HG02840 (cell line): ENCODE results near the gene RCE1.

ENCODE experiments used
- ATAC-seq: cut with Tn5 transposase; IDR thresholded peaks from one replicate; pipeline ENCODE4 v1.9.1; 2021; ENCODE audit warnings: mild to moderate bottlenecking, moderate library complexity, moderate number of reproducible peaks; ENCODE audit not compliant: unreplicated experiment, low FRiP score

The RCE1 gene

DNA sequence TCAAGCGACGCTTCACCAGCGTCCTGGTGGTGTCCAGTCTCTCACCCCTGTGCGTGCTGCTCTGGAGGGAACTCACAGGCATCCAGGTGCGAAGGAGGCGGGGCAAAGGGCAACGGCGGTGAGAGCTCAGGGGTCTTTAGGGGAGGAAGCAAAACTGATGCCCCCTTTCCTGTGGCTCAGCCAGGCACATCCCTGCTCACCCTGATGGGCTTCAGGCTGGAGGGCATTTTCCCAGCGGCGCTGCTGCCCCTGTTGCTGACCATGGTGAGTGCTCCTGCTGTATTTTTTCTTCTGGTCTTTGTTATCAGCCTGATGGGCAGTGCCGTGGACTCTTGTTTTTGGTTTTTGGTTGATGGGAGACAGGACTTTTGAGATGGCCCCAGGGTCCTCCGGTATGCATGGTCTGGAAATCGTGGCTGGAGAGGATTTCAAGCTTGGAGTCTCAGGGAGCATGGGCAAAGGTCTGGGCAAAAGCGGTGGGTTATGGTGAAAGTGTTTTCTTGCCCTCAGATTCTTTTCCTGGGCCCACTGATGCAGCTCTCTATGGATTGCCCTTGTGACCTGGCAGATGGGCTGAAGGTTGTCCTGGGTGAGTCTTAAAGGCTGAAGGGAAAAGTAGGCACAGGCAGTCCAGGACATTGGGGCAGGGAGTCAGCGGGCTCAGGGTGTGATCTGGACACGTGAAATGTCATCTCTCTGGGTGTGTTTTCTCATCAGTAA is 695 bp downstream of the RCE1 start:
- ATAC-seq: no peak

DNA sequence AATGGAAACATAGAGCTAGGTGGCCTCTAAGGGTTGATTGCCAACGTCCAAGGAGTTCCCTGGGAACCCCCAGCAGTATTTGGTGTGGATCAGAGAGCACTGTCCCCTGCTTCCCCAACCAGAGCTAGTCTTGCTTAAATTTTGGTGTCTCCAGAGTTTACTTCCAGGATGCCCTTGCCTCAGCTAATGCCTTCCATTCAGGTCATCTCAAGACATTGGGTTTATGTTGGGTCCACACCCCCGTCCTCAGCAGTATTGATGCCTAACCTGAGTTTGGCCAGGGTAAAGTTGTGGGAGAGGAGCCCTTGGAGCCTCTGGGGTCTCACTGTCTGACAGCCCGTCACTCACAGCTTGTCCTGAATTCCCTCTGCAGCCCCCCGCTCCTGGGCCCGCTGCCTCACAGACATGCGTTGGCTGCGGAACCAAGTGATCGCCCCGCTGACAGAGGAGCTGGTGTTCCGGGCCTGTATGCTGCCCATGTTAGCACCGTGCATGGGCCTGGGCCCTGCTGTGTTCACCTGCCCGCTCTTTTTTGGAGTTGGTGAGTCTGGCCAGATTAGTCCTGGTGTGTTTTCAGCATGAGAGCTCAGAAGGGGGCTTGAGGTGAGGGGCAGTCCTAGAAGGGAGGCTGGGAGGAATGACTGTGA is 1.4 kb downstream of the RCE1 start:
- ATAC-seq: no peak

DNA sequence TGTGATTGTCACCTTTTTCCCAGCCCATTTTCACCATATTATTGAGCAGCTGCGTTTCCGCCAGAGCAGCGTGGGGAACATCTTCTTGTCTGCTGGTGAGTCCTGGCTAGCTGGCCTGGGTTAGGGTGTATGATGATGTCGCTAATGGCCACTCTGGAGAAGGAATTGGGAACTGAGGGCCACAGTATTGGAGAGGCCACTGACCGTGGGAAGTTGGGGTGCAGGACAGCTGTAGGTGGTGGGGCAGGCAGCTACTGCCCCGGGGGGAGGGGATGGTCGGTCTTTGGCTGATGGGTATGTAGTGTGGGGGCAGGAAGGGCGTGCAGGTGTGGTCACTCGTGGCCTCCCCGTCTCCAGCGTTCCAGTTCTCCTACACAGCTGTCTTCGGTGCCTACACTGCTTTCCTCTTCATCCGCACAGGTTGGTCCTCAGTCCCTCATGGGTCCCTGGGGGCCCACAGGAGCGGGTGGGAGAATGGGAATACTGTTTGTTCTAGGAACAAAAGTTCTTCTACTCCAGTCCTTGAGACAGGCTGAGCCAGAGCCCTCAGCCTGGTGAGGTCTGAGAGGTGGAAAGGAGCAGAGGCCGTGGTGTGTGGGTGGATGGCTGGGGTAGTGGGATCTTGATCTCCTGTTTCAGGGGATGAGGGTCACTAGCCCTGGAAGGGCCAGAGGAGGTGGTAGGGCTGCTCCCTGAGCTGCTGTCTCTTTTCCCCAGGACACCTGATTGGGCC is 2.1 kb downstream of the RCE1 start:
- no peak for ATAC-seq

- no peak for ATAC-seq
Measured at GRCh38 chr11:66845876-66846212, 2.6 kb downstream of the RCE1 start.

DNA sequence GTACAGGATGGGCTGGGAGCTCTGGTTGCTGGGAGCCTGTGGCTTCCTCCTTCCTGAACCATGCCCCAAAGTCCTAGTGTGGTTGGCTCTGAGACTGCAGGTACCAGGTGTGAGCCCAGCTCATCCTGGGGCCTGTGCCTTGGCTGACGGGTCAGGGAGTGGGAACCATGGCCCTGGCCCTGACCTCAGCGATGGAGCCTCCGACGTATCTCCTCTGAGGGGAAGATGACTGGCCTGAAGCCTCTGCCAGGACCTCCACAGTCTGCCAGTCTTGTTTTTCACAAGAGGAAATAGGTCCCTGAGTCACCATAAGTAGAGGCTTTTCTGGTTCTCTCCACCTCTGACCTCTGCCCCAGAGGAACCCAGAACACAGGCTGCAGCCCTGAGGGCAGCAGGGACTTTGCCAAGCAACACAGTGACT is 3.4 kb downstream of the RCE1 start:
- ATAC-seq: no peak

DNA sequence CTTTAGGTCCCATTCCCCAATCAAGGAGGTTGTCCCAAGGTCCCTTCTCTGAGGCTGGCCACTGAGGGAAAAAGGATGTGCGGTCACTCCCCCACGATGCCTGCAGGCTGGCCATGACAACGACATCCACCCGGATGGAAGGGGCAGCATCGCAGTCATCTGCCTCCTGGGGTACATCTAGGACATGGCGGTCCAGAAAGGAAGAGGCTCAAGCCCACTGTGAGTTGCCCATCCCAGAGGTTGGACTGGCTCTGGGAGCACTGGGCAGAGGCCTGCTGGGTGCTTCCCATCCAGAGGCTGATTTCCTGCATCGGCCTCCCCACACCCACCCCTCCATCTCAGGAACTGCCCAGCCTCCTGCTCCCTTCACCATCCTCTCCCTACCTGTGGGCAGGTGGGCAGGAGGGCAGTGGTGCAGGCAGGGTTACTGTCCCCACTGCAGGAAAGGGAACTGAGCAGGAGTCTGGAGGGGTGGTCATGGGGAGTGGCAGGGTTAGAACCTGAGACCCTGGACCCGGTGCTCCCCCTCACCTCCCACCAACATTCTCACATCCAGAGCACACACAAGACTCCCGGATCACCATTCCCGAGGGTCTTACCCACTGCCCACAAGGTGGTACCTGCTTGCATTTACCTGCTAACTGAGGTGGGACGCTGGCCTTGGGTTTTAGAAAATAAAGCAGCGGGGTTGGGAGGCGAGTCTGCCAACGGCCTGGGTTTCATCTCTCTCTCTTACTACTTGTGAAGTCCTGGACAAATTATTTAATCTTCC is 4.4 kb downstream of the RCE1 start:
- no peak for ATAC-seq

GRCh38 chr11:66848671-66849500 is 5.6 kb downstream of the RCE1 start:
- no peak for ATAC-seq

DNA sequence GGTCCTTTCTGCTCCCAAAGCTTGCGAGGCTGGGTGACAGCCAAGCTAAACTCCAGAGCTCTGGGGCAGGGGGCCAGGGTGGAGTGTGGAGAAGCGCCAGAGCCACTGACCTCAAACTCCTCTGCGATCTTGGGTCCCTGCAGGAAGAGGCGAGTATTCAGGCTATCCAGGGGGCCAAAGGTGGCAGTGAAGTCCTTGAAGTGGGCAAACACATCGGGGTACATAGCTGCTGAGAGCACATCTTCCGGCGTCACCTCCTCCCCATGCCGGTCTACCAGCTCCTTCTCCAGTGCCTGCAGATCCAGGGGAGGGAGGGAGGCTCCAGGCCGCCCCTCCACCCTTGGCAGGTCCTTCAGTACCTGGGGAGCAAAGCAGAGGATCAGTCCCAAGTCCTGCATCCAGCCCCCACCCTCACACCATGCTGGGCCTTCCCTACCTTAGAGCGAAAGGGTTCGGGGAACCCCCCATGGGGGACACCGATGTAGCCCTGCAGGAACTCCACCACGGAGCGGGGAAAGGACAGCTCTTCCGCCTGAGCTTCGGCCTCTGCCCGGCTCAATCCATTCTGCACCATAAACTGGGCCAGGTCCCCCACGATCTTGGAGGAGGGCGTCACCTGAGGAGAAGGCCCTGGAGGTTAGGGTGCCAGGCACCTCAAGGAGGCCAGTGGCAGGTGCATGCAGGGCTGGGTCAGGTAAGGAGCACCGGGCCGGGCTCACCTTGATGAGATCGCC is 6.4 kb downstream of the RCE1 start:
- ATAC-seq: no peak

DNA sequence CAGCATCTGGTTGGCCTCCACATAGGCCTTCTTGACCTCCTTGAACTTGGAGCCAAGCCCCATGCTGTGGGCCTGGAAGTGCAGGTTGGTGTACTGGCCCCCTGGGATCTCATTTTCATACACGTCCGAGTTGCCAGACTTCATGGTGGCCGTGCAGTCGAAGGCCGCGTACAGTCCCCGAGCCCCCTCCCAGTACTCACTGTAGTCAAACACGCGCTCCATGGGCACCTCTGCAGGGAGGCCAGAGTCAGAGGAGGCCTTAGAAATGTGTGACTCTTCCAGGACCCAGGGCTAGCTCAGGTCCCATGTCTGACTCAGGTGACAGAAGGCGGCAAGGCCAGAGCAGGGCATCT is 7.0 kb downstream of the RCE1 start:
- no peak for ATAC-seq

DNA sequence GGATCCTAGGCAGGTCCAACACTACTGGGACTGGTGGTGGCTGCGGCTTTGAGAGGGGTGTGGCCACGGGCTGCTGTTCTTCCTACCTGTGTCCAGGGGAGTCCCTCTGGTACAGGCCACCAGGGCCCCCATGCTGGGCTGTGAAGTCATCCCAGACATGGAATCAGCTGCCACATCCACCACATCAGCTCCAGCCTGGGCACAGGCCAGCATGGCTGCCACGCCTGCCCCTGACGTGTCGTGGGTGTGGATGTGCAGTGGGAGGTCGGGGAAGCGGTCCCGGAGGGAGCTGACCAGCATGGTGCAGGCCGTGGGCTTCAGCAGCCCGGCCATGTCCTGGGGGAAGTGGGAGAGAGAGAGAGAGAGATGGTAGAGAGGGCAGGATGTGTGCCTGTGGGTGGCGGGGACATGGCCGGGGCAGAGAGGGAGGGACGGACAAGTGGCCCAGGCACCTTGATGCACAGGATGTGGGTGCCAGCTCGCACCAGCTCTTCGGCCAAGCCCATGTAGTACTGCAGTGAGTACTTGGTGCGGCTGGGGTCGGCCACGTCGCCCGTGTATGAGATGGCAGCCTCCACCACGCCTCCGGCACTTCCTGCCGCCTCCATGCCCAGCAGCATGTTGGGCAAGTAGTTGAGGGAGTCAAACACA is 7.5 kb downstream of the RCE1 start:
- no peak for ATAC-seq

GRCh38 chr11:66851239-66851596 is 8.0 kb downstream of the RCE1 start:
- ATAC-seq: no peak

GRCh38 chr11:66851698-66852465 is 8.6 kb downstream of the RCE1 start:
- ATAC-seq: no peak

DNA sequence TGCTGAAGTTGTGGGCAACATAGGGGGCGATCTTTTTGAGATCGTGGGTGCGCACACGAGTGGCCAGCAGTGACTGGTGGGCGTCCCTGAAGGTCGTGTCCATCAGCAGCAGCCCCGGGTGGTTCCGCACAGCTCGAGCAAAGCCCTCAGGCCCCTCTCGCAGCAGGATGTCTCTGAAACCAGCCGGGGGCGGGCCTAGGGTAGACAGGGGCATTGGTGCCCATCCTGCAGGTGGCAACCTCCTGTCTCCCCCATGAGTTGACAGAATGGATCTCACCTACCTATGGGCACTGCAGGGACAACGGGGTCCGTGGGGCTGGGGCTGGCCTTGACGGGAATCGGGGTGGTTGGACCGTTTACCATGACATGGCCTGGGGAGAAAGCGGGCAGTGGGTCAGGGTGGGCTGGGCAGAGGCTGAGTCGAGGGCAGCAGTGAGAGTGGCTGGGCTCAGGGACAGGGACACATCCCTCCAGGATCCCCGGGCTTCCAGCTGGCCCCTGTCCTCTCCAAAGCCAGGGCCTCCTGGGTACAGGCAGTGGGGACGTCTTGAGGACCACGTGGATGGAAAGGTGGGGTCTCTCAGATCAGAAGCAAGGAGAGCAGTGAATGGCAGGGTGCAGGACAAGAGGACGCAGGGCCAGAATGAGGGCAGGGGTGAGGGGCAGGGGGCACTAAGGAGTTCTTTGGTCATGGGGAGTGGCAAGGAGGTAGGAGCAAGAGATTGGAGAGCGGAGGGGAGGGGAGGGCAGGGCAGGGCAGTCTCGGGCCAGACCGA is 9.4 kb downstream of the RCE1 start:
- ATAC-seq: no peak

DNA sequence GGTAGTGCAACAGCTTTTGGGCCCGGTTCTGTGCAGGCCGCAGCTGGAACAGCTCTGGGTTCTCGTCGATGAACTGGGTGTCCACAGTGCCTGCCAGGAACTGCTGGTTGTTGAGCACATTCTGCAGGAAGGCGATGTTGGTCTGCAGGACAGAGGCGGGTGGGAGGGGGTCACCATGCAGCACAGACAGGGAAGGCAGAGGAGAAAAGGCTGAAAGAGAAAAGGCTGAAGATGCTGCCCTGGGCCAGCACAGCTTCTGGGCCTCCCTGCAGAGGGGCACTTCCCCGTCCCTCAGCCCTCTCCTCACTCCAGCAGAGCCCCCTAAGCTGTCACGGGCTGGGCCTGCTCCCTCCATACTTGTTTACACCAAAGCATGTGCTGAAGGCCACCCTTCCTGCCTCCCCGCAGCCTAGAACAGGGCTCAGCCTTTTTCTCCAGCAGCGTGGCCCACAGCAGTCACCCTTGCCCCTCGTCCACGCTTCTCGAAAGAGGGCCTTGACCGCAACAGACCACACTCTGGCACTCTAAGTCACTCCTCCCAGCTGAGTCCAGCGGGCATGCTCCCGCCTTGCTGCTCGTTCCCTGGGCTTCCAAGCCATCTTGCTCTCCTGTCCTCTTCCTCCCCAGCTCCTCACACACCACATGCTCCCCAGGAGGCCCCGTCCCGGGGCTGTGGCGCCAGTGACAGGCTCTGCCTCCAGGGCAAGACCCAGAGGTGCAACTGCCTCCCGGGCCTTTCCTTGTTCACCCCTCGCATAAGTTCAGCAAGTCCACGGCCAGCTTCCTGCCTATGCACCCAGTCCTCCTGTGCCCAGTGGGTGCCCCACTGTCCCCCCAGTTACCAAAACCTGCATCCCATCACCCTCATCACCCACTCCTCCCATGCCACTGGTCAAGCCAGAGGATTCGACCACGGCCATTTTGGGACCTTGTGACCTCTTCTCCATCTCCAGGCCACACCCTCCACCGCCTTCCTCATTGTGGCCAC is 10.3 kb downstream of the RCE1 start:
- ATAC-seq: no peak

DNA sequence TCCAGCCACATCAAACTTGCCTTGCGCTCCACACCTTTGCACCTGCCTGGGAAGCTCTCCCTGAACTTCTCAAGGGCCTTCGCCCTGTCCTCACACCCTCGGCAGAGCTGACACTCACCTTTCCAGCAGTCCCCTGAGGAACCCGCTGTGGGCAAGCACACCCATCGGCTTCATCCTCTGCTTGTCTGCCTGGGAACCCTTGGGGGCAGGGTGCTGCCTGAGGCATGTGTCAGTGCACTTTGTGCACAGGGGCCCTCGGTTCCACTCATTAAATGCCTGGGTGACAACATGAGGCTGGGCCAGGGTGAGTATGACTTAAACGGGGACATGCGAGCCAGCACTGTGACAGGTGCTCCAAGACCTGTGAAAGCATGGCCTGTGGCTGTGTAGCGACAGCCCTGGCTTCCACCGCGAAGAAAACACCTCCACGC is 11.0 kb downstream of the RCE1 start:
- ATAC-seq: no peak

- no peak for ATAC-seq
Measured at GRCh38 chr11:66854729-66855211, 11.5 kb downstream of the RCE1 start.
